HepG2 (cell line): Measurements from ENCODE around the gene ABHD15. TPM values are rescaled to one million over a fixed set of nuclear protein-coding genes. Genes with fewer than 3 reads are reported as not detected.

Source experiments
- BCL3 ChIP-seq: sonication (generic); formaldehyde crosslinking; IDR thresholded peaks from 2 replicates; pipeline ENCODE4 v1.5.1; 2020; ENCODE audit warnings: mild to moderate bottlenecking, missing genetic modification reagents, moderate library complexity
- ETV5 ChIP-seq: IDR thresholded peaks from 2 replicates; pipeline ENCODE4 v1.6.1; 2018; ENCODE audit warnings: missing biosample characterization, missing genetic modification reagents, inconsistent platforms, borderline replicate concordance
- FOXA1 ChIP-seq, 2 experiments: fragments of 450-650 bp in 1 of 2; sonication (generic) in 1 of 2; formaldehyde crosslinking in 1 of 2; IDR thresholded peaks; 2 replicates each; pipeline versions ENCODE4 v1.4.0 to v1.6.1; 2016 to 2020; ENCODE audit warnings: missing genetic modification reagents in 1 of 2
- FOXC1 ChIP-seq: sonication (generic); formaldehyde crosslinking; IDR thresholded peaks from 2 replicates; pipeline ENCODE4 v1.8.0; 2022; ENCODE audit warnings: mild to moderate bottlenecking, missing genetic modification reagents, borderline replicate concordance
- FOXO1 ChIP-seq: sonication (generic); formaldehyde crosslinking; IDR thresholded peaks from 2 replicates; pipeline ENCODE4 v1.4.0; 2020; ENCODE audit warnings: missing genetic modification reagents
- FOXP4 ChIP-seq: sonication (generic); formaldehyde crosslinking; IDR thresholded peaks from 2 replicates; pipeline ENCODE4 v1.4.0; 2020; ENCODE audit warnings: missing genetic modification reagents
- HDAC1 ChIP-seq: sonication (generic); formaldehyde crosslinking; IDR thresholded peaks from 2 replicates; pipeline ENCODE4 v1.5.1; 2020; ENCODE audit warnings: mild to moderate bottlenecking, missing genetic modification reagents
- KMT2B ChIP-seq: IDR thresholded peaks from 2 replicates; pipeline ENCODE4 v1.6.1; 2016; ENCODE audit warnings: missing genetic modification reagents, missing compliant biosample characterization
- NR1H2 ChIP-seq: sonication (generic); formaldehyde crosslinking; IDR thresholded peaks from 2 replicates; pipeline ENCODE4 v1.8.1; 2022; ENCODE audit warnings: low read depth, missing genetic modification reagents, borderline replicate concordance
- PAWR ChIP-seq: sonication (generic); formaldehyde crosslinking; IDR thresholded peaks from 2 replicates; pipeline ENCODE4 v1.4.0; 2020; ENCODE audit warnings: missing genetic modification reagents, mild to moderate bottlenecking, borderline replicate concordance
- POGZ ChIP-seq: sonication (generic); formaldehyde crosslinking; IDR thresholded peaks from 2 replicates; pipeline ENCODE4 v1.4.0; 2020; ENCODE audit warnings: mild to moderate bottlenecking, missing genetic modification reagents
- UBTF ChIP-seq: sonication (generic); formaldehyde crosslinking; IDR thresholded peaks from 2 replicates; pipeline ENCODE4 v1.4.0; 2020; ENCODE audit warnings: mild to moderate bottlenecking, missing genetic modification reagents
- ZMYM3 ChIP-seq: sonication (generic); formaldehyde crosslinking; IDR thresholded peaks from 2 replicates; pipeline ENCODE4 v1.5.1; 2020; ENCODE audit warnings: mild to moderate bottlenecking, missing genetic modification reagents
- polyA plus RNA-seq, 8 experiments: library from polyadenylated mRNA; depleted of rRNA in 3 of 8; stranded (reverse) in 7 of 8; unstranded in 1 of 8; fragments of >200 nt; fragmentation: Illumina TruSeq in 4 of 8; extraction: Trizol in 4 of 8; gene quantifications; 2 replicates each; pipeline versions ENCODE4 v1.2.1 to v1.2.3, GENCODE V29; 2011 to 2016; ENCODE audit warnings: low read depth in 4 of 8, missing spikeins in 1 of 8, mixed read lengths in 1 of 8; ENCODE audit not compliant: insufficient read depth in 1 of 8
- total RNA-seq, 5 experiments: library from RNA; depleted of rRNA; stranded (reverse); fragments of >200 nt; fragmentation: Illumina TruSeq; extraction: Trizol; gene quantifications; 2 replicates each; pipeline ENCODE4 v1.2.3, GENCODE V29; 2016; ENCODE audit warnings: low read depth in 1 of 5
- TF ChIP-seq, protein P1 (sequence below): IDR thresholded peaks from 2 replicates; pipeline ENCODE4 v1.6.1; 2016; ENCODE audit warnings: mild to moderate bottlenecking
- TF ChIP-seq, protein P2 (sequence below): sonication (generic); formaldehyde crosslinking; IDR thresholded peaks from 2 replicates; pipeline ENCODE4 v1.8.1; 2023; ENCODE audit warnings: mild to moderate bottlenecking, missing genetic modification reagents, borderline replicate concordance
- TF ChIP-seq, protein P3 (sequence below): IDR thresholded peaks from 2 replicates; pipeline ENCODE4 v1.6.1; 2018; ENCODE audit warnings: missing genetic modification reagents, mild to moderate bottlenecking, missing compliant biosample characterization
- TF ChIP-seq, protein P4 (sequence below): IDR thresholded peaks from 2 replicates; pipeline ENCODE4 v1.6.1; 2016; ENCODE audit warnings: low read depth, control low read depth

Gene ABHD15
- total and polyA plus RNA-seq, 2 of the 13 experiments (the other 11 are each of a cell fraction or from before 2014, with no cell fraction given), result 2.4 to 7.7 TPM

- TF ChIP-seq KMT2B (CRISPR knock-in tag) (no peak), BCL3 (CRISPR knock-in tag) (peak; percentile 41; the same call in 1 of the 2 replicates), UBTF (CRISPR knock-in tag) (peak; percentile 86; the same call in 1 of the 2 replicates), ETV5 (CRISPR knock-in tag) (peak; percentile 25; the same call in 1 of the 2 replicates), PAWR (CRISPR knock-in tag) (no peak), FOXA1 (IDR thresholded peaks at IDR 0.05) (no peak), FOXA1 (CRISPR knock-in tag; IDR thresholded peaks at IDR 0.05) (0 out of 2 replicates have a peak, but pooled peaks have one; percentile 9), FOXO1 (CRISPR knock-in tag) (0 out of 2 replicates have a peak, but pooled peaks have one; percentile 20), FOXP4 (CRISPR knock-in tag) (no peak), HDAC1 (CRISPR knock-in tag) (peak; percentile 56; the same call in 1 of the 2 replicates), POGZ (peak; percentile 69; the same call in 1 of the 2 replicates), NR1H2 (0 out of 2 replicates have a peak, but pooled peaks have one; percentile 7), FOXC1 (CRISPR knock-in tag) (peak; percentile 62; the same call in 1 of the 2 replicates), ZMYM3 (CRISPR knock-in tag) (no peak)
- TF ChIP-seq, protein P1, sequence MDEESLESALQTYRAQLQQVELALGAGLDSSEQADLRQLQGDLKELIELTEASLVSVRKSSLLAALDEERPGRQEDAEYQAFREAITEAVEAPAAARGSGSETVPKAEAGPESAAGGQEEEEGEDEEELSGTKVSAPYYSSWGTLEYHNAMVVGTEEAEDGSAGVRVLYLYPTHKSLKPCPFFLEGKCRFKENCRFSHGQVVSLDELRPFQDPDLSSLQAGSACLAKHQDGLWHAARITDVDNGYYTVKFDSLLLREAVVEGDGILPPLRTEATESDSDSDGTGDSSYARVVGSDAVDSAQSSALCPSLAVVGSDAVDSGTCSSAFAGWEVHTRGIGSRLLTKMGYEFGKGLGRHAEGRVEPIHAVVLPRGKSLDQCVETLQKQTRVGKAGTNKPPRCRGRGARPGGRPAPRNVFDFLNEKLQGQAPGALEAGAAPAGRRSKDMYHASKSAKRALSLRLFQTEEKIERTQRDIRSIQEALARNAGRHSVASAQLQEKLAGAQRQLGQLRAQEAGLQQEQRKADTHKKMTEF (CRISPR knock-in tag), result peak; percentile 56
- TF ChIP-seq, protein P2, sequence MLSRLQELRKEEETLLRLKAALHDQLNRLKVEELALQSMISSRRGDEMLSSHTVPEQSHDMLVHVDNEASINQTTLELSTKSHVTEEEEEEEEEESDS (CRISPR knock-in tag), result 0 out of 2 replicates have a peak, but pooled peaks have one; percentile 20
- TF ChIP-seq, protein P3, sequence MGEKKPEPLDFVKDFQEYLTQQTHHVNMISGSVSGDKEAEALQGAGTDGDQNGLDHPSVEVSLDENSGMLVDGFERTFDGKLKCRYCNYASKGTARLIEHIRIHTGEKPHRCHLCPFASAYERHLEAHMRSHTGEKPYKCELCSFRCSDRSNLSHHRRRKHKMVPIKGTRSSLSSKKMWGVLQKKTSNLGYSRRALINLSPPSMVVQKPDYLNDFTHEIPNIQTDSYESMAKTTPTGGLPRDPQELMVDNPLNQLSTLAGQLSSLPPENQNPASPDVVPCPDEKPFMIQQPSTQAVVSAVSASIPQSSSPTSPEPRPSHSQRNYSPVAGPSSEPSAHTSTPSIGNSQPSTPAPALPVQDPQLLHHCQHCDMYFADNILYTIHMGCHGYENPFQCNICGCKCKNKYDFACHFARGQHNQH, result 0 out of 2 replicates have a peak, but pooled peaks have one; percentile 17
- TF ChIP-seq, protein P4, sequence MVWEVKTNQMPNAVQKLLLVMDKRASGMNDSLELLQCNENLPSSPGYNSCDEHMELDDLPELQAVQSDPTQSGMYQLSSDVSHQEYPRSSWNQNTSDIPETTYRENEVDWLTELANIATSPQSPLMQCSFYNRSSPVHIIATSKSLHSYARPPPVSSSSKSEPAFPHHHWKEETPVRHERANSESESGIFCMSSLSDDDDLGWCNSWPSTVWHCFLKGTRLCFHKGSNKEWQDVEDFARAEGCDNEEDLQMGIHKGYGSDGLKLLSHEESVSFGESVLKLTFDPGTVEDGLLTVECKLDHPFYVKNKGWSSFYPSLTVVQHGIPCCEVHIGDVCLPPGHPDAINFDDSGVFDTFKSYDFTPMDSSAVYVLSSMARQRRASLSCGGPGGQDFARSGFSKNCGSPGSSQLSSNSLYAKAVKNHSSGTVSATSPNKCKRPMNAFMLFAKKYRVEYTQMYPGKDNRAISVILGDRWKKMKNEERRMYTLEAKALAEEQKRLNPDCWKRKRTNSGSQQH (CRISPR knock-in tag), result no peak
These were observed 979 bp downstream of the ABHD15 start (continued) for GRCh38 chr17:29565643-29566472.
